ENCODE measurements around the gene FXYD2. TPM values are rescaled to one million over a fixed set of nuclear protein-coding genes. Genes with fewer than 3 reads are reported as not detected.
A peak's percentile ranks its signal among the peaks of the same experiment; 100 is the strongest.

The FXYD2 gene
- total and polyA plus RNA-seq, 10 of the 15 experiments (the other 5 are each of a cell fraction or from before 2014, with no cell fraction given), result 1.2 to 4.5 (median 2.4) TPM

DNA sequence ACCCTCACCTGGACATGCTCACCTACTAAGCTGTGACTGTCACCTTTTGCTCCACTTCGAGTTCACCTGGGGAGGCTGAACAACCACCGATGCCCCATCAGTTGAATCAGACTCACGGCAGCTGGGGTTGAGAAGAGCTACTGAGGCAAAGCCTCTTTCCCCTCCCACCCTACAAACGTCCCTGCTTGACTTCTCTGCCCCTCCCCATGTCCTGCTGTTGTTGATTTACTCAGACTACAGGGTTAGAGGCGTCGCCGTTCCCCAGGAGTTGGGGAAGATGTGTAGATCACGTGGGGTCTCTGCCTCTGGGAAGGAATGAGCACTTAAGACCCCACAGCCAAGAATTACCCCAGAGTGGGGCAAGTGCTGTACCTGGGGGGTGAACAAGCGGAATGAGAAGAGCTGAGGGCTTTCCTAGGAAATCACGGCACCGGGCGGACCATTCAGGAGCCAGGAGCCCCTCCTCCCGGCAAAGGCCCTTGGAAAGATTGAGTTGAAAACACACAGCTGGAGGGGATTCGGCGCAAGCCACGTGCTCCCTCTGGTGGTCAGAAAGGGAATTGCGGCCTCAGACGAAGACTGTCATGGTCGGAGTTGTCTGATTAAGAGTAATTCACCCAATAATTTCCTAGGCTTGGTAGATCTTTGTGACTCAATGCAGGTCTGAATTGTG, 7.0 kb downstream of the FXYD2 start (continued):
- TF ChIP-seq NR2C2 (IDR thresholded peaks at IDR 0.05; ENCODE audit: borderline replicate concordance, control insufficient read depth, insufficient read length, low read depth) (no peak), BCL11A (IDR thresholded peaks at IDR 0.05; ENCODE audit: low read depth, low read length) (no peak), ZNF207 (IDR thresholded peaks at IDR 0.05; ENCODE audit: borderline replicate concordance) (peak; percentile 59; the same call in 1 of the 2 replicates), SMC3 (IDR thresholded peaks at IDR 0.05; ENCODE audit: borderline replicate concordance, low read length) (peak; percentile 98), PAX5 (IDR thresholded peaks at IDR 0.05; ENCODE audit: borderline replicate concordance, low read depth, low read length) (no peak), EZH2 (IDR thresholded peaks at IDR 0.05; ENCODE audit: borderline replicate concordance, control insufficient read depth, low read depth, low read length) (no peak), NFXL1 (IDR thresholded peaks at IDR 0.05; ENCODE audit: borderline replicate concordance) (no peak), ZNF274 (IDR thresholded peaks at IDR 0.05; ENCODE audit: insufficient read depth, insufficient read length) (no peak), BRCA1 (IDR thresholded peaks at IDR 0.05; ENCODE audit: low read depth, low read length) (no peak), STAT1 (conservative IDR thresholded peaks at IDR 0.05) (no peak), ESRRA (IDR thresholded peaks at IDR 0.05; ENCODE audit: low read length) (no peak; the same call in 1 of the 2 replicates), FOXK2 (IDR thresholded peaks at IDR 0.05) (no peak), KAT2A (conservative IDR thresholded peaks at IDR 0.05; ENCODE audit: control insufficient read depth, low read depth, low read length) (no peak), RBBP5 (conservative IDR thresholded peaks at IDR 0.05) (no peak), STAT3 (IDR thresholded peaks at IDR 0.05; ENCODE audit: low read depth, low read length) (no peak; the same call in 1 of the 2 replicates), TARDBP (IDR thresholded peaks at IDR 0.05; ENCODE audit: borderline replicate concordance) (no peak), ZNF24 (IDR thresholded peaks at IDR 0.05) (no peak), SUZ12 (IDR thresholded peaks at IDR 0.05; ENCODE audit: unreplicated experiment) (no peak), SRF (IDR thresholded peaks at IDR 0.05; ENCODE audit: low read depth in 2 of 2, low read length in 2 of 2) (no peak)
- TF ChIP-seq, protein P1, sequence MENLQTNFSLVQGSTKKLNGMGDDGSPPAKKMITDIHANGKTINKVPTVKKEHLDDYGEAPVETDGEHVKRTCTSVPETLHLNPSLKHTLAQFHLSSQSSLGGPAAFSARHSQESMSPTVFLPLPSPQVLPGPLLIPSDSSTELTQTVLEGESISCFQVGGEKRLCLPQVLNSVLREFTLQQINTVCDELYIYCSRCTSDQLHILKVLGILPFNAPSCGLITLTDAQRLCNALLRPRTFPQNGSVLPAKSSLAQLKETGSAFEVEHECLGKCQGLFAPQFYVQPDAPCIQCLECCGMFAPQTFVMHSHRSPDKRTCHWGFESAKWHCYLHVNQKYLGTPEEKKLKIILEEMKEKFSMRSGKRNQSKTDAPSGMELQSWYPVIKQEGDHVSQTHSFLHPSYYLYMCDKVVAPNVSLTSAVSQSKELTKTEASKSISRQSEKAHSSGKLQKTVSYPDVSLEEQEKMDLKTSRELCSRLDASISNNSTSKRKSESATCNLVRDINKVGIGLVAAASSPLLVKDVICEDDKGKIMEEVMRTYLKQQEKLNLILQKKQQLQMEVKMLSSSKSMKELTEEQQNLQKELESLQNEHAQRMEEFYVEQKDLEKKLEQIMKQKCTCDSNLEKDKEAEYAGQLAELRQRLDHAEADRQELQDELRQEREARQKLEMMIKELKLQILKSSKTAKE (IDR thresholded peaks at IDR 0.05; ENCODE audit: low read depth, poor library complexity, severe bottlenecking), result peak; percentile 63
- TF ChIP-seq, protein P2, sequence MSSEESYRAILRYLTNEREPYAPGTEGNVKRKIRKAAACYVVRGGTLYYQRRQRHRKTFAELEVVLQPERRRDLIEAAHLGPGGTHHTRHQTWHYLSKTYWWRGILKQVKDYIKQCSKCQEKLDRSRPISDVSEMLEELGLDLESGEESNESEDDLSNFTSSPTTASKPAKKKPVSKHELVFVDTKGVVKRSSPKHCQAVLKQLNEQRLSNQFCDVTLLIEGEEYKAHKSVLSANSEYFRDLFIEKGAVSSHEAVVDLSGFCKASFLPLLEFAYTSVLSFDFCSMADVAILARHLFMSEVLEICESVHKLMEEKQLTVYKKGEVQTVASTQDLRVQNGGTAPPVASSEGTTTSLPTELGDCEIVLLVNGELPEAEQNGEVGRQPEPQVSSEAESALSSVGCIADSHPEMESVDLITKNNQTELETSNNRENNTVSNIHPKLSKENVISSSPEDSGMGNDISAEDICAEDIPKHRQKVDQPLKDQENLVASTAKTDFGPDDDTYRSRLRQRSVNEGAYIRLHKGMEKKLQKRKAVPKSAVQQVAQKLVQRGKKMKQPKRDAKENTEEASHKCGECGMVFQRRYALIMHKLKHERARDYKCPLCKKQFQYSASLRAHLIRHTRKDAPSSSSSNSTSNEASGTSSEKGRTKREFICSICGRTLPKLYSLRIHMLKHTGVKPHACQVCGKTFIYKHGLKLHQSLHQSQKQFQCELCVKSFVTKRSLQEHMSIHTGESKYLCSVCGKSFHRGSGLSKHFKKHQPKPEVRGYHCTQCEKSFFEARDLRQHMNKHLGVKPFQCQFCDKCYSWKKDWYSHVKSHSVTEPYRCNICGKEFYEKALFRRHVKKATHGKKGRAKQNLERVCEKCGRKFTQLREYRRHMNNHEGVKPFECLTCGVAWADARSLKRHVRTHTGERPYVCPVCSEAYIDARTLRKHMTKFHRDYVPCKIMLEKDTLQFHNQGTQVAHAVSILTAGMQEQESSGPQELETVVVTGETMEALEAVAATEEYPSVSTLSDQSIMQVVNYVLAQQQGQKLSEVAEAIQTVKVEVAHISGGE (CRISPR knock-in tag; IDR thresholded peaks at IDR 0.05), result no peak
- TF ChIP-seq, protein P3, sequence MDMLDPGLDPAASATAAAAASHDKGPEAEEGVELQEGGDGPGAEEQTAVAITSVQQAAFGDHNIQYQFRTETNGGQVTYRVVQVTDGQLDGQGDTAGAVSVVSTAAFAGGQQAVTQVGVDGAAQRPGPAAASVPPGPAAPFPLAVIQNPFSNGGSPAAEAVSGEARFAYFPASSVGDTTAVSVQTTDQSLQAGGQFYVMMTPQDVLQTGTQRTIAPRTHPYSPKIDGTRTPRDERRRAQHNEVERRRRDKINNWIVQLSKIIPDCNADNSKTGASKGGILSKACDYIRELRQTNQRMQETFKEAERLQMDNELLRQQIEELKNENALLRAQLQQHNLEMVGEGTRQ (IDR thresholded peaks at IDR 0.05; ENCODE audit: borderline replicate concordance, low read depth, low read length), result no peak; the same call in 1 of the 2 replicates
- TF ChIP-seq, protein P4, sequence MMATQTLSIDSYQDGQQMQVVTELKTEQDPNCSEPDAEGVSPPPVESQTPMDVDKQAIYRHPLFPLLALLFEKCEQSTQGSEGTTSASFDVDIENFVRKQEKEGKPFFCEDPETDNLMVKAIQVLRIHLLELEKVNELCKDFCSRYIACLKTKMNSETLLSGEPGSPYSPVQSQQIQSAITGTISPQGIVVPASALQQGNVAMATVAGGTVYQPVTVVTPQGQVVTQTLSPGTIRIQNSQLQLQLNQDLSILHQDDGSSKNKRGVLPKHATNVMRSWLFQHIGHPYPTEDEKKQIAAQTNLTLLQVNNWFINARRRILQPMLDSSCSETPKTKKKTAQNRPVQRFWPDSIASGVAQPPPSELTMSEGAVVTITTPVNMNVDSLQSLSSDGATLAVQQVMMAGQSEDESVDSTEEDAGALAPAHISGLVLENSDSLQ (IDR thresholded peaks at IDR 0.05), result peak; percentile 22; the same call in 1 of the 2 replicates
